Sigmoid colon (tissue), 4 donors: ENCODE data around the gene CPS1.

Experiments
- CTCF ChIP-seq, 4 experiments: fragments of 450-650 bp in 3 of 4; fragments of 200-600 bp in 1 of 4; IDR thresholded peaks; one replicate each; pipeline ENCODE4 v1.5.1; 2016 to 2019; ENCODE audit warnings: antibody characterized with exemption in 4 of 4, mild to moderate bottlenecking in 3 of 4, moderate library complexity in 2 of 4
- EP300 ChIP-seq, 4 donors: sonication (generic); formaldehyde crosslinking; IDR thresholded peaks; one replicate each; pipeline ENCODE4 v1.6.1; 2017; ENCODE audit warnings: antibody characterized with exemption in 4 of 4
- POLR2A ChIP-seq, 2 donors: fragments of 450-650 bp; IDR thresholded peaks; one replicate each; pipeline ENCODE4 v1.6.1; 2016; ENCODE audit warnings: antibody characterized with exemption in 2 of 2, mild to moderate bottlenecking in 2 of 2, moderate library complexity in 2 of 2
- POLR2AphosphoS5 ChIP-seq, 4 donors: sonication (generic); formaldehyde crosslinking; IDR thresholded peaks; one replicate each; pipeline ENCODE4 v1.6.1; 2017; ENCODE audit warnings: antibody characterized with exemption in 4 of 4

GRCh38 chr2:210523650-210524289 is 32.6 kb upstream of the CPS1 start:
- TF ChIP-seq CTCF (IDR thresholded peaks at IDR 0.05) (no peak), POLR2A (IDR thresholded peaks at IDR 0.05) (no peak), POLR2AphosphoS5 (IDR thresholded peaks at IDR 0.05) (no peak), EP300 (IDR thresholded peaks at IDR 0.05) (no peak)
